Suprapubic skin (tissue), 3 donors: ENCODE results near the gene KAT2B.

Experiments used
- EP300 ChIP-seq: sonication (generic); formaldehyde crosslinking; IDR thresholded peaks from one replicate; pipeline ENCODE4 v1.6.1; 2017; ENCODE audit warnings: antibody characterized with exemption
- POLR2A ChIP-seq, 2 donors: fragments of 450-650 bp; IDR thresholded peaks; one replicate each; pipeline ENCODE4 v1.6.1; 2017; ENCODE audit warnings: antibody characterized with exemption in 2 of 2, mild to moderate bottlenecking in 2 of 2, moderate library complexity in 2 of 2
- TF ChIP-seq, protein P1 (sequence below), 2 donors: fragments of 200-600 bp in 1 of 2; fragments of 450-650 bp in 1 of 2; sonication (generic) in 1 of 2; IDR thresholded peaks; one replicate each; pipeline ENCODE4 v1.5.1; 2016 to 2019; ENCODE audit warnings: antibody characterized with exemption in 2 of 2, mild to moderate bottlenecking in 1 of 2, moderate library complexity in 1 of 2

DNA sequence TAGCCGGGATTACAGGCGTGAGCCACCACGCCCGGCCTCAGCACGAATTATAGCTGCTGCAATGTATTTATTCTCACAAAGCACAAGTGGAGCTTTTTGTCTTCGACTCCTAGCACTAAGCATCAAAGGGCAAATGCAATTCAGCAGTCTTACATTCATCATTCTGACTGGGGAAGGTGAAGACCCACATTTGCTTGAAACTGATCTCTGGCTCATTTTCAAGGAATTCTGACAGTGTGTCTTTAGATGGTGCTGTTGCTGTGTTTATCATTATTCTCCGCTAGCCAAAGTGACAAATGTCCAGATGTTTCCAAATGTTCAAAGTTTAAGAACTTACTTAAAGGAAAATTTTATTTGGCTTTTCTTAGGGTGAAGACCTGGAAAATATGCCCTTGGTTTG is 89.9 kb downstream of the KAT2B start:
- TF ChIP-seq, protein P1, sequence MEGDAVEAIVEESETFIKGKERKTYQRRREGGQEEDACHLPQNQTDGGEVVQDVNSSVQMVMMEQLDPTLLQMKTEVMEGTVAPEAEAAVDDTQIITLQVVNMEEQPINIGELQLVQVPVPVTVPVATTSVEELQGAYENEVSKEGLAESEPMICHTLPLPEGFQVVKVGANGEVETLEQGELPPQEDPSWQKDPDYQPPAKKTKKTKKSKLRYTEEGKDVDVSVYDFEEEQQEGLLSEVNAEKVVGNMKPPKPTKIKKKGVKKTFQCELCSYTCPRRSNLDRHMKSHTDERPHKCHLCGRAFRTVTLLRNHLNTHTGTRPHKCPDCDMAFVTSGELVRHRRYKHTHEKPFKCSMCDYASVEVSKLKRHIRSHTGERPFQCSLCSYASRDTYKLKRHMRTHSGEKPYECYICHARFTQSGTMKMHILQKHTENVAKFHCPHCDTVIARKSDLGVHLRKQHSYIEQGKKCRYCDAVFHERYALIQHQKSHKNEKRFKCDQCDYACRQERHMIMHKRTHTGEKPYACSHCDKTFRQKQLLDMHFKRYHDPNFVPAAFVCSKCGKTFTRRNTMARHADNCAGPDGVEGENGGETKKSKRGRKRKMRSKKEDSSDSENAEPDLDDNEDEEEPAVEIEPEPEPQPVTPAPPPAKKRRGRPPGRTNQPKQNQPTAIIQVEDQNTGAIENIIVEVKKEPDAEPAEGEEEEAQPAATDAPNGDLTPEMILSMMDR (IDR thresholded peaks at IDR 0.05), result no peak
- TF ChIP-seq EP300, result no peak
- TF ChIP-seq POLR2A (IDR thresholded peaks at IDR 0.05), result no peak
